GM21528 (cell line): ENCODE measurements around the gene TEF.

Experiments used
- ATAC-seq: cut with Tn5 transposase; IDR thresholded peaks from one replicate; pipeline ENCODE4 v1.9.1; 2021; ENCODE audit warnings: mild to moderate bottlenecking, moderate library complexity; ENCODE audit not compliant: unreplicated experiment, low FRiP score

The TEF gene, protein sequence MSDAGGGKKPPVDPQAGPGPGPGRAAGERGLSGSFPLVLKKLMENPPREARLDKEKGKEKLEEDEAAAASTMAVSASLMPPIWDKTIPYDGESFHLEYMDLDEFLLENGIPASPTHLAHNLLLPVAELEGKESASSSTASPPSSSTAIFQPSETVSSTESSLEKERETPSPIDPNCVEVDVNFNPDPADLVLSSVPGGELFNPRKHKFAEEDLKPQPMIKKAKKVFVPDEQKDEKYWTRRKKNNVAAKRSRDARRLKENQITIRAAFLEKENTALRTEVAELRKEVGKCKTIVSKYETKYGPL

DNA sequence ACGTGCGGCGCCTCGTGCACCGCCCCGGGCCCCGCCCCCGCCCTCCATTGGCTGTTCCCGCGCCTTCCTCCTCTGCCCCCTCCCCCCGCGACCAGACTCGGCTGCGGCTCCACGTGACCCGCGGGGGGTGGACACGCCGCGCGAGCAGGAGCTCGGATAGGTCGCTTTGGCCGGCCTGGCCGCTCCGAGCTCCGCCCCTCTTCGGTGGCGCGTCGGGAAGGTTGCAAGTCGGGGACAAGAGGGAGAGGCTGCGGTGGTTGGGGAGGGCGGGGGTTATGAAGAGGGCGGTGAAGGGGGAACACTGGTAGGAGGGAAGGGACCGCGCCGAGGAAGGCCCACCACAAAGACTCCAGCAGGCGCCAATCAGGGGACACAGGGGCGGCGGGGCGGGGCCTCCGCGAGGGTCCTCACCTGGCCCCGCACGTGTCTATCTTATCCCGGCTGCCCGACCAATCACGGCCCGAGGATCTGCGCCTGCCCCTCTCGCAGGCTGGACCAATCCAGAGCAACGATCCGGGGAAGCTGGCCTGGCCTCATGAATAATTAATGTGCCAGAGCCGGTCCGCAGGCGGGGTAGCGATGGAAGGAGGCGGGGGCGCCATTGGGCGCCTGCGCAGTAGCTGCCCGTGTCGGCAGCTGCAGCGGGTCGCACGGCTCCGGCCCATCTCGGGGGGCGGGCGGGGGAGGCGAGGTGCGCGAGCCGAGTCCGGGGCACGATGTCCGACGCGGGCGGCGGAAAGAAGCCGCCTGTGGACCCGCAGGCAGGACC lies at the start of gene TEF:
Gene TEF, plus strand, starts transcription at position 614 of the 769 bp plus-strand sequence. Its CDS starts 103 bp downstream, at position 717.
- peak; percentile 81 for ATAC-seq

DNA sequence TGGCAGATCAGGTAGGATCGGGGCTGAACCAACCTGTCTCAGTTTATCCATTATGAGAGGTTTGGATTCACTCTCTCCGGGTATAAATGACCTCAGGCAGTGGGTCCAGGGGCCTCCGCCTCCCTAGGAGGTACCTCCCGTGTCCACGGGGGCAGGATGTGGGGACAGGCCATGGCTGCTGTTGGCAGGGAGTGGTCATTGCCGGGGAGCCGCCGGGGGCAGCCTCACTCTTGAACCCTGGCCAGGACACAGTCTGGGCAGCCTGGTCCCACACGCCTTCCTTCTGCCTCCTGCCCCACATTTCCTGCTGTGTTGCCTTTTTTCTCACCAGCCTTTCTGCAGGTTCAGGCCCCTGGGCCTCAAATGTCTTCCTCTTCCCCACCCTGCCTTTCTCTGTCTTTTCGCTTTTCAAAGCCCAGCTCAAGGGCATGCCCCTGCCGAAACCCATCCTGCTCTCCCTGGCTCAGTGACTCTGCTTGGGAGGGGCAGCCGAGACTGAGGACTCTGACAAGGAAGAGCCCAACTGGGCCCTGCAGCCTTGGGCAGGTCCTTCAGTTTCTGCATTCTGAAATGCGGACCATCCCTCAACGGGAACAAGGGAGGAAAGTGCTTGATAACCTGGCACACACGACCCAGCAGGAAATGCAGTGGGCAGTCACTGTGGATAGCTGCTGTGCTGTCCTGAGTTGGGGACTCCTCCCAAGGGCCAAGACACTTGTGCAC lies 49.4 kb upstream of the TEF start:
- no peak for ATAC-seq

DNA sequence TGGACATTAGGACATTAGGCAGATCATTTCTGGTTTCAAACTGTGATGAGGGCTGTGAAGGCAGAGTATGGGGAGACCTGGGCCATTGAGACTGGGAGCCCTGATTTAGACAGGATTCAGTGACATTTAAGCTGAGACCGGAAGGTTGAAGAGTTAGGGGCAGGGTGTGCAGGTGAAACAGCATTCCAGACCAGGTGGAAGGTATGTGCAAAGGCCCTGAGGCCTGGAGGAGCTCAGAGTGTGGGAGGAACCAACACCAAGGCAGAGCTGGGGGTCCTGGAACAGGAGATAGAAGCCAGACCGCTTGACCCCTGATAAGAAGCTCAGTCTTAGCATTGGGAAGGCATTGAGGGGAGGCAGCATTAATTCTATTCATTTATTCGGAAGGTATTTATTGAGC lies 47.9 kb upstream of the TEF start:
- no peak for ATAC-seq

DNA sequence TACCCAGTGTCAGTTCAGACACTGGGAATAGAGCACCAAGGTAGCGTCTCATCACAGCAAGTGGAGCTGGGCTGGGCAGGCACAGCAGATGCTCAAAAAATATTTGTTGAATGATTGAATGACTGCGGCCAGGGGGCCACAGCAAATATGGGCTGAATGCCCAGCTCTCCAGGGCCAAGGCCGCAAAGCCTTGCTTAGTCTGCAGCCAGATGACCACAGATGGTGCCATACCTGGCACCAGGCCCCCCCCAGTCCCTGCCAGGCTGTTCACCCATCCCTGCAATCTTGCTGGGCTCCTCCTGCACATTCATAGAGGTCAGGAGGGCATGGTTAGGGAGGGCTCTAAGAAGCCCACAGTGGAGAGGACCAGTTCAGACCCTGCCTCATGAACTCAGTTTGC lies 47.5 kb upstream of the TEF start:
- ATAC-seq: no peak

DNA sequence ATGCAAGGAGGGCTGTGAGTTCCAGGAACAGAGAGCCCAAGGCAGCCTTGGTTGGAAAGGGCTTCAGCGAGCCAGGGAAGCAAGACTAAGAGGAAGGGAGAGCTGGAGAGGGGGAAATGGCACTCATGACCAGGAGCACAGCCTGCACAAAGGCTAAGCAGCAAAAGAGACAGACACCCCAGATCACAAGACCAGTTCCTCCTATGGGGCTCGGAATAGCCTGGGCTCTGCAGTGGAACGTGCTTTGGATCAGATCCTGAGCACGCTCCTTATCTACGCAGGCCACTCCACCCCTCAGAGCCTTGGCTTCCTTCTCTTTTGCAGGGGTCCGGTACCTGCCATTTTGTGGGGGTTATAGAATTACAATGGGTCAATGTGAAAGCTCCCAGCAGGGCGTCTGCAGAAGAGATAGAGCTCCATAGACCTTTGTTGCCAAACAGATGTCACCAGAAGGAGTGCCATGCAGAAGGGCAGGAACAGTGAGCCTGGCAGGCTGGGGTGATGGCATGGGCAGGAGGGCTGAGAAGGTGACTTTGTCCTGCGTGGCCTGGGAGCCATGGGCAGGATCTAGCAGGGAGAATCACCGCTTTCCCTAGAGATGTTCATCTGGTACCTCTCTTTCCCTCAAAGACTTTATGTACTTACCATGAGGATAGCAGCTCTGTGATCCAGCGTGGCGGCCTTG lies 46.6 kb upstream of the TEF start:
- no peak for ATAC-seq

DNA sequence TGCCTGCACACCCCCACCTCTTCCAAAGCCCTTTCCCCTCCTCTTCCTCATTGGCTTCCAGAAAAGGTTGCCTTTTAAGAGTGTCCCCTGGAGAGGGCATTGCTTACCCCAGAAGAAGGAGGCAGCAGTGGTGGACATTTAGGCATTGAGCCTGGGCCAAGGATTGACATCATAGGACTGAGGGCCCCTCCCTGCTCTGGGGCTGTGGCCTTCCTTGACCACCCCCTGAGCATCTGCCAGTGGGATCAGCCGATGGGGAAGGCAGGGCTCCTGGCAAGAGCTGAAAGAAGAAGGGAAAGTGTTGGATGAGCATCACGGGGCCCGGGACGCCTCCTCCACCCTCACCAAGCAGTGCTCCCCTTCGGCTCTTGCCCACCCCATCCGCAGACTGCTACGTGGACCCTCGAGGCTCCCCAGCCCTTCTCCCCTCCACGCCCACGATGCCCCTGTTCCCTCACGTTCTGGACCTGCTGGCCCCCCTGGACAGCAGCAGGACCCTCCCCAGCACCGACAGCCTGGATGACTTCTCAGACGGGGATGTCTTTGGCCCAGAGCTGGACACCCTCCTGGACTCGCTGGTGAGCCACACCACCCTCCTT lies 43.0 kb upstream of the TEF start:
- no peak for ATAC-seq

DNA sequence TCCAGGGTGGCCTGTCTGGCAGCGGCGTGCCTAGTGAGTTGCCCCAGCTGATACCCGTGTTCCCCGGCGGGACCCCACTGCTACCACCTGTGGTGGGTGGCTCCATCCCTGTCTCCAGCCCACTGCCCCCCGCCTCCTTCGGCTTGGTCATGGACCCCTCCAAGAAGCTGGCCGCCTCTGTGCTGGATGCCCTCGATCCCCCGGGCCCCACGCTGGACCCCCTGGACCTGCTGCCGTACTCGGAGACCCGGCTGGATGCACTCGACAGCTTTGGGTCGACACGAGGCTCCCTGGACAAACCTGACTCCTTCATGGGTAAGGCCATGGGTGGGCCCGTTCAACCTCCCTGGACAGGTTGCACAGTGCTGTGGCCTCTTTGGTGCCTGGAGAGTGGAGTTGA lies 41.9 kb upstream of the TEF start:
- no peak for ATAC-seq

DNA sequence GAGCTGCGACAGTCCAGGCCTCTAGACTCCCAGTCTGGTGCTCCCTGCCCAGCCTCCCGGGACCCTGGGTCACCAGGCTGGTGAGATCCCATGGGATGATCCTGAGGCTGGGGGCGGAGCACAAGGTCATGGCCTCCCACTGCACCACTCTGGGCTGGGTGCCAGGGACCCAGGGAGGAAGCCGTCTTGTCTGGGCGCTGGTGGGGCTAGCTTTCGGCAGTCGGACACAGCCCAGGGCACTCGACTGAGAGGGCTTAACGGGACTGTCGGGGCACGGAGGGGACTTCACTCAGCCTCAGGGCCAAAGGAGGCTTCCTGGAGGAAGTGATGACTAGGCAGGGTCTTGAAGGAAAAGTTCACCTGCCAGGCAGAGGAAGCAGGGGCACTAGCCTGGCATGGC lies 41.4 kb upstream of the TEF start:
- no peak for ATAC-seq

DNA sequence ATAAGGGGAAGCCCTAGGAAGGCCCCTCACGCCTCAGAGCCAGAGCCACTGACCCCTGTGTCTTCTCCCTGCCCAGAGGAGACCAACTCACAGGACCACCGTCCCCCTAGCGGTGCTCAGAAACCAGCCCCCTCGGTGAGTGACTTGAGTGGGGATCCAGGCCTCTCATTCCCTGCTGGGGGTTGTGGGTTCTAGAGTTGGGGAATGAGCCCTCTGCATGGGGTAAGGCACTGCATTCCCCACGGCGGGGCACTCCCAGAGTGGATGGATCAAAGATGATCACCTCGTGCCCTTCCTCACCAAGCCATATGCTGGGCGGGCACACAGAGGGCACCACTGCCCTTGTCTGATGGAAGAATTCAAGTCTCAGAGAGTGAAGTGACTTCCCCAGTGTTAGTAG lies 40.7 kb upstream of the TEF start:
- no peak for ATAC-seq

DNA sequence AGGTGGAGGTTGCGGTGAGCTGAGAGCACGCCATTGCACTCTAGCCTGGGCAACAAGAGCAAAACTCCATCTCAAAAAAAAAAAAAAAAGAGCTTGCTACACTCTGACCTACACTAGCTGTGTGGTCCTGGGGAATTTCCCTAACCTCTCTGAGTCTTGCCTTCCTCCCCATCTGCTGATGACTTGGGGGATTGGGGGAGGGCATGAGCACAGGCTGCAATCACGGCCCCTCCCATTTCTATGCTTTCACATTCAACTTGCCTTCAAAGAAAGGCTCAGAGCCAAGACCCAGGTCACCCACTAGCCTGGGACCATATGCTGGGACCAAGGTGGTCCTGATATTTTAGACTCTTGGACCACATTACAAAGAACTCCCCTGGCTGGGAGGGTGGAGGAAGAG lies 39.8 kb upstream of the TEF start:
- no peak for ATAC-seq

DNA sequence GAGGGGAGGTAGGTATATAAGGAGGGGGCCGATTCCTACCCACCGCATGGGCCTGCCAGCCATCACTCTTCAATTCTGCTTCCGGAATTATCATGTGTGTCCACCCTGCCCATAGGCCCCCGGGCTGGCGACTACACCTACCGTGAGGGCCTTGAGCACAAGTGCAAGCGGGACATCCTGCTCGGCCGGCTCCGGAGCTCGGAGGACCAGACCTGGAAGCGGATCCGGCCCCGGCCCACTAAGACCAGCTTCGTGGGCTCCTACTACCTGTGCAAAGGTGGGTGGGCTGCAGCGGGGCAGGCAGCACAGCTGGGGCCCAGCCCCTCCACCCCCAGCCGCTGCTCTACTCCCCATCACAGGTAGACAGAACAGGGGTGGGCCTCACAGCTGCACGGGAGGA lies 38.4 kb upstream of the TEF start:
- no peak for ATAC-seq

DNA sequence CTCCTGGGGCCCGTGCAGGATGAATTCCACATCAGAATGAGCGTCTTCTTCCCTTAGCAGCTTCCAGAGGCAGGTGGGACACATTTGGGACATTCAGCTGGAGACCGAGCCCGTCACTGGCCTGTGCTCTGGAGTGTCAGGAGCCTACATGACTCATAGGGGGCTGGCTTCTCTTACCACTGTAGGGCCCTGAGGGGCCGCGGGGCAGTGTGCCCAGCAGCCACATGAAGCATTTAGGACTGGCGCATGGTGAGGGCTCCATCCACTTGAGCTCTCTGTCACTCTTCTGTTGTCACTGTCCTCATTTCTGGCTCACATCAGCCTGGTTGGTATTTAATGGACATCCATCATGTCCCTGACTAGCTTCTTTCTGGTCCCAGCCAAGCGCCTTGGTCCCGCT lies 38.0 kb upstream of the TEF start:
- no peak for ATAC-seq

DNA sequence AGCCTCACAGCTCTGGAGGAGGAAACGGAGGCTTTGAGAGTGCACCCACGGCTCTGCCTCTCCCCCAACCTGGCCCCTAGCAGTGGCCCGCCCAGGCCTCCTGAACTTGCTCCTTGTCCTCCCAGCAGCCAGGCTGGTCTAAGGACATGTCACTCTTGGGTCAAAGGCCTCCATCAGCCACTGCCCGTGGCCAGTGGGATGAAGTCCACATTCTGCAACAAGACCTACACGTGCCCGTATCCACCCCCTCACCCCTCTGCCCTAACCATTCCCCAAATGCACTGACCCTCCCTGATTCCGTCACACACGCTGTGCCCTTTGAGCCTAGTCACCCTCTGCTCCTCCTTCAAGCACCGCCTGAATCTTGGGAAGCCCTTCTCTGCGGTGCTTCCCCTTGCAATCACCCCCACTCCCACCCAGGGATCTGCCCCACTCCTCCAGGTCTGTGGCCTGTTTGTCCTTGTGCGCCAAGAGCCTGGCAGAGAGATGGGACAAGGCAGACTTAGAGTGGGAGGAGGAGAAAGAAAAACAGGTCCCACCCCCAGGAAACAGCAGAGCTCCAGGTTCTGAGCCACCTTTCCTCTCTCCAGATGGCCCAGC lies 37.5 kb upstream of the TEF start:
- ATAC-seq: no peak

DNA sequence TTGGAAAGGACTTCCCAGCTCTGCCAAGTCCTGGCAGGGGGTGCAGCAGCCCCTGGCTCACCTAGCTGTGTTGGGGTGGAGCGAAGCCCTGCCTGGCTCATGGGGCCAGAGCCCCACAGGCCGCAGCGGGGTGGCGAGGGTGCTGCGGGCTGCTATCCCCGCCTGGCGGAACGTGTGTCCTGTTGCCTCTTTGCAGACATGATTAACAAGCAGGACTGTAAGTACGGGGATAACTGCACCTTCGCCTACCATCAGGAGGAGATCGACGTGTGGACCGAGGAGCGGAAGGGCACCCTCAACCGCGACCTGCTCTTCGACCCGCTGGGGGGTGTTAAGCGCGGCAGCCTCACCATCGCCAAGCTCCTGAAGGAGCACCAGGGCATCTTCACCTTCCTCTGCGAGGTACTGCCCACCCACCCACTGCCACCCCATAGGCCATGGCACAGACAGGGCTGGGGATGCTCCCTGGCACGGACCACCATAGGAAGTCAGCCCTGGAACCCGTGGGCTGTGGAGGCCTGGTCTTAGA lies 35.9 kb upstream of the TEF start:
- ATAC-seq: no peak

DNA sequence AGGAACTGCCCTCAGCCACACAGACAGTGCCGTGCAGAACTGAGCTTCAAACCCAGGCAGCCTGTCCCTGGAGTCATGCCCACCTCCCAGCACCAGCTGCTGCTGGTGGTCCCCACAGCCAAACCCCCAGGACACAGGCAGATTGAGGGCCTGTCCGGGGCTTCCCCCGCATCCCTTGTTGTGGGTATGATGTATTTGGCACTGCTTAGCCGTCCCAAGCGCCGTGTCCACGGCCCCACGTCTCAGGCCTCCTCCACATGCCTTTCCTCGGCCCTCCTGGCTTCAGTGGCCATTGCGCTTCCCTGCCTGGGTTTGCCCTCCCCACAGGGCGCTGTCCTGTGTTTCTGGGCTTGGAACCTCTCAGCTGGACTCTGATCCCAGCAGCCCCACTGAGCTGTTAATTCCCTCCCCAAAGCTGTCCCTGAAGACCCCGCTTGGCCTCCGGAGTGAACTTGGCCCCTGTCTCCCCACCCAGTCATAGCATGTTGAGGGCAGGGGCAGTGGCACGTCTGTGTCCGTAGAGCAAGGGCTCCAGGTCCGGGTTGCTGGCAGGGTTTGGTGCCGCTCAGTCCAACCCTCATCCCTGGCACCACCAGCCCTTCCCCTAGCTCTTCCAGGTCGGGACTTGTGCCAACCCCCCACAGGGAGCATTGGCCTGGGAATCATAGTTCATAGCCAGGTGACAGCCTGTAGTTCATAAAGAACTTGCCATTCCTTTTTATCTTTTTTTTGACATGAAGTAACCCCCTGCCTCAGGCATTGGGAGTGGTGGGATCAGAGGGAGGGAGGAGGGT lies 34.5 kb upstream of the TEF start:
- ATAC-seq: no peak

DNA sequence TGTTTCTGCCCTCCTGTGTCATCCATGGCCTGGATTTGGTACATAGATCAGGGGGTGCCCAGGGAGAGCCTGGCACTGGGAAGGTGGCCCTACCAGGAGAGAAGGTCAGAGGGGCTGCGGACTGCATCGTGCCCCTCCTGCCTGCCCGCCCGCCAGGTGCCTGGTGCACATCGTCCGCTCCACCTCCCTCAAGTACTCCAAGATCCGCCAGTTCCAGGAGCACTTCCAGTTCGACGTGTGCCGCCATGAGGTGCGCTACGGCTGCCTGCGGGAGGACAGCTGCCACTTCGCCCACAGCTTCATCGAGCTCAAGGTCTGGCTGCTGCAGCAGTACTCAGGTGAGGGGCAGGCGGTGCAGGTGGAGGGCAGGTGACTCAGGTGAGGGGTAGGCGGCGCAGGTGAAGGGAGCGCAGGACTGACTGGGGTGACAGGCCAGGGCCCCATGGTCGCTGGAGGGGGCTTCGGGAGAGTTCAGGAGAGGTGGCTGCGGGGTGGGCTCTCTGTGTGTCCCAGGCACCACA lies 32.7 kb upstream of the TEF start:
- ATAC-seq: no peak

DNA sequence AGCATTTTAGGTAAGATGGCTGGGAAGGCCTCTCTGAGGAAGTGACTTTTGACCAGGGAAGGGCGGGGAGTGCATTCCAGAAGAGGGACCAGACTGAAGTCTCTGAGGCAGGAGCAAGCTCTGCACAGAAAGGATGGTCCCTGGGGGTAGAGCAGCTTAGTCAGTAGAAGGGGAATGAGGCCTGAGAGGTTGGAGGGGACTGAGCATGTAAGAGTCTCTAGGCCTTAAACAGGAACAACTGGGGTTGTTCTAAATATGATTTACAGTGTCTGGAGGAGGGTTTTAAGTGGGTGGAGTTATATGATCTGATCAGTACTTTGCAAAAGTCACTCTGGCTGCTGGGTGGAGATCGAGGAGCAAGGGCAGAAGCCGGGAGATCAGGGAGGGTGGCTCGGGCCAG lies 31.7 kb upstream of the TEF start:
- ATAC-seq: no peak

DNA sequence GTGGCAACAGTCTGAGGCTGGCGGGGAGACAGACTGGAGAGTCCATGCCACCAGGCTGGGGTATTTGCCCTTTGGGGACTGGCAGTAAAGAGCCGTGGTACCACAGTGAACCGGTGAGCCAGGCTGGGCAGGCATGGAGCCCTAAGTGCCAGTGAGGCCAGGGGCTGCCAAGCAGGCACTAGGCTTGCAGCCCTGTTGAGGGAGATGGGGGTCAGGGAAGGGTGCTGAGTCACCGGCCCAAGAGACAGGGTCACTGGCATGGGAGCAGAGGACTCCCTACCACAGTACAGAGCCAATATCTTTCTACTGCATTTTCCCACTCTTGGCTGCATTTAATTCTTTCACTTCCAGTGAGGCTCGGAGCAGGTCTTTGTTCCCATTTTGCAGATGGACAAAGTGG lies 30.7 kb upstream of the TEF start:
- no peak for ATAC-seq

DNA sequence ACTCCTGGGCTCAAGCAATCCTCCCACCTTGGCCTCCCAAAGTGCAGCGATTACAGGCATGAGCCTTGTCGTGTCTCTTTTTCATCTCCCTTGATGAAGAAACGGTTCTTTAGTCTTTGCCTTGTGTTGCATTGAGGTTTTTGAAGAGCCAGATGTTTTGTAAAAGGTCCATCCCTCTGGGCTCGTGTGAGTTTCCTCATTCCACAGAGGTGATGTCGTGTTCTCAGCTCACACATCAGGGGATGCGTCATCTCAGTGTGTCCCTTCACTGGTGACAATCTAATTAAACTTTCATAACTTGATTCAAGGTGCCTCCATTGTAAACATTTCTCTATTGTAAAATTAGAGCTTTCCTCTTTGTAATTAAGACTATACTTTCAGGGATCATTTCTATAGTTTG lies 29.7 kb upstream of the TEF start:
- no peak for ATAC-seq
